Lung microvascular endothelial cell (primary cell): ENCODE data around the gene FGD2. TPM values are rescaled to one million over a fixed set of nuclear protein-coding genes. Genes with fewer than 3 reads are reported as not detected.
A peak's percentile ranks its signal among the peaks of the same experiment; 100 is the strongest.

Experiments
- DNase-seq, 2 donors: peaks; one replicate each; pipeline versions ENCODE4 v3.0.0 to v3.0.0-alpha.2; 2010; ENCODE audit warnings: low read depth in 2 of 2
- total RNA-seq: library from RNA; depleted of rRNA; stranded (reverse); fragments of >200 nt; gene quantifications from 2 replicates; pipeline ENCODE4 v1.2.1, GENCODE V29; 2014

FGD2 gene
- total RNA-seq, 1 donor from 2014 or later, result not detected

DNA sequence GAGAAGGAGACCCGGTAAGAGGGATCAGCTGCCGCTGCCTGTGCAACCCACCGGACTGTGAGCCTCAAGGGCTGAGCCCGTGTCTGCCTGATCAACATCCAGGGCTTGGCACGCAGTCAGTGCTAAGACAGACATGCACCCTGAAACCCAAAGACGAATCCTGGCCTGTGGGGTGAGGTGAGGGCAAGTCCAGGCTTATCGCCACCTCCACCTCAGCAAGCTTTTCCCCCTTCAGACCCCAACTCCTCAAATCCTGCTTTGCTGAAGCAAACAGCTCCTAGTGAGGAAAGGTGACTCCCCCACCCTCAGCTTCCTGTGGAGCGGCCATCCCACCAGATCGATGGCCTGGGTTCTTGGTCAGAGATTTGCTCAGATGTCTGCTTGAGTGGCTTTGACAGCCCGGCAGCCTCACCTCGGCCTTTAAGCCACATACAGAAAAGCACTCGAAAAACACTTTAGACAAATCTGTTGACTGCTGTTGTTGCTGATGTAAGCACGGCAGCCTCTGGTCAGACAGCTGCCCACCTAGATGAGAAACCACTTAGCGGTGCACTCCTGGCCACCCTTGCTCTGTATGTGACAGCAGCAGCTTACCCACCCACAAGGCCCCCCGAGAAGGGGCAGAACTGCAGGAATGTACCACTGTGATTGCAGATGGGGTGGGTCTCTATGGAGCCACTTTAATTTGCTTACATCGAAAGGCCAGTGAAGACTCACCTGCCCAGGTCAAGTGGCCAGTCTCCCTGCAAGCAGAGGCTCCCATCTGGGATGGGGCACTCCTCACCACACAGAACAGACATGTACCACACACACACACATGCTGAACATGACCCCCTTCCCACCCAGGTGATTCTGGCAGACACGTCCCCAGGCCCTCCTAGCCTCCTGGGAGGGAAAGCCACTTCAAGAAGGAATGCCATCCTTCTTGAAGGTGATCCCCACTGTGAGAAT is 34.3 kb upstream of the FGD2 start:
- no peak for DNase-seq

DNA sequence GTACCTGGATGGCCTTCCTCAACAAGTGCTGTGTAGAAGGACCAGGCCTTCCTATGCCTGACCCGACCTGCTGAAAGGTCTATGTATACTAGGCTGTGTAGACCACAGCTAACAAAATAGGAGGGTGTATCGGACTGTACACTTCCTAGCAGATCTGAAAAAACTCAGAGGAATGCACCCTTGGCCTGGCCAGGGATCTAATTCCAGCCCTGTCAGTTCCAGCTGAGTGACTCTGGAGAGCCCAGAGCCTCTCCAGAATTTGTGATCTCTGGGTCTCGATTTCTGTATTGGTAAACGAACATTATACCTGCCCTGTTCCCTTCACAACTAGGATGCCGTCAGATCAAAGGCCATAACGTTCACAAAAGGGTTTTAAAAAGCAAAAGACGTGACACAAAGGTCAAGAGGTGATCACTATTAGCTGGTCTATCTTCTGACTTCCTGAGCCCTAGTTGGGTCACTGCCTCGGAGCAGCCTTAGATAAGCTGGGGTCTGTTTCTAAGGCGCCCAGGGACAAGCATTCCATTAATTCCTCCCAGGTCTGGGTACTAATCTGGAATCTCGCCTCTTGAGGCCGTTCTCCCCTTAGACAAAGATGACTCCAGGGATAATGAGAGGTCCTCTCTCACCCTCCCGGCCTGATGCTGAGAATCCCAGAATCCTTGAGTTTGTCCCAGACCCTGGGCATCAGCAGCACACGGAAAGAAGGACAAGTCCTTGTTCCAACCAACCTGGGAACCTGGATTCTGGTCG is 33.4 kb upstream of the FGD2 start:
- DNase-seq, result no peak

DNA sequence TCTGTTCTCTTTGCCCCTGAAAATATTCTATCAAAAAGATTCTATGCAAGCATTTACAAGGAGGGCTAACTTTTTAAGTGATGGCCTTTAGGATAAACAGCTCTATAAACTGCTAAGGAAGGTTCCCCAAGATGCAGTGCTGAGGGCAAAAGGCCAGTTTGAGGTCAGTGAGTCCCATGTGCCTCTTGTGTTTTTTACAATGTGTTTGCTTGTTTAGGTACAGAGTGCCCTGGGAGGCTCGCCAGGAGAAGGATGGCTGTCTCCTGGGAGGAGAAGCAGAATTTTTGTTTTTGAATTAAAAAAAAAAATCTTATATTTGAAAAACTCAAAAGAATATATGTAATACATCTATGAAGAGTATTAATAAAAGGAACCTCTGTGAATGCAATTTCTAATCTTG is 32.3 kb upstream of the FGD2 start:
- DNase-seq, result no peak

DNA sequence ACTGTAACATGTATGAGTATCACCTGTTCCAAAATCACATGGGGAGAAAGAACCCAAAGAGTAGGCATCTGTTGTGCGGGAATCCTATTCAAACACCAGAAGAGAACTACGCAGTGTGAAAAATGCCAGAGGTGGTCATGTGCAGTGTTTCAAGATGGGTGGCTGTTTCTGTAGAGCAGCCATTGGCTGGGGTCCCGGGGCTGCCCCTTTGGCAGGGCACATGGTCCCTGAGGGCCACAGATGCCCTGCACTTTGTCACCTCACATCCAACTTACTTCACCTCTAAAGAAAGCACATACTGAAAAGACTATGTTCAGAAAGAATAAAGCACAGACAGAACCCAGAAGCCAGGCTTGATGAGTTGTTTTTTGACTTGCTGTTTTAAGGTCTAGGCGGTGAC is 31.8 kb upstream of the FGD2 start:
- DNase-seq, result no peak

DNA sequence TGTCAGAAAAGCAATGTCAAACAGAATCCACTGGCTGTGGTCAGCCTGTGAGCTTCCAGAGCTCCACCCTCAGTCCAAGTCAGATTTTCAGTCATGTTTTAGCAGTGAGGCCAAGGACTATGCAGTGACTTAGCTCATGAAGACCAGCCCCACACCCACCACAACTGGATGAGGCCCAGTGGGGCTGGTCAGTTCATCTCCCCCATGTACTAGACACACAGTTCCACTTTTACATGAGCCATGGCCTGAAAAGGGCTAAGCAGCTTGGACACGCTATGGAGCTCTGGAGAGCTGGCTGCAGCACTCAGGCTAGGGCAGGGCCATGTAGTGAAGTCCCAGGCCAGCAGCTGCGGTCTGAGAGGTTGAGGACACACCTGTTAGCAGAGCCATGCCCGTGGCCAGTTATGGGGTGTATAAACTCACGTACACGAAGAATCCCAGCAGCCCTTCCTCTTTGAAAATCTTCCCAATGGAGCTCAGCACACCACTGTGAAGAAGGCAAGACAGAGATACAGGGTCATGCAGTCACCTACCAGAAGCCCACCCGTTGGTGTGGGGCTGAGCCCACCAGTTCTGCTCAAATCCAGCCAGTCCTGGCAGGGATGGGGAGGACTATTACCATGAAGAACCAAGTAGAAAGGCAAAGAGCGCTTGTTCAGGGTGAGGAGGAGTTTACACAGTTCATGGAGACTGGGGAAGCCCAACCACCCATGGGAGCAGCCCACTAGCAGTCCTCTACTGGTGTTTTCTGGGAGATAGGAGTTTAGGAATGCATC is 30.0 kb upstream of the FGD2 start:
- DNase-seq, result no peak

DNA sequence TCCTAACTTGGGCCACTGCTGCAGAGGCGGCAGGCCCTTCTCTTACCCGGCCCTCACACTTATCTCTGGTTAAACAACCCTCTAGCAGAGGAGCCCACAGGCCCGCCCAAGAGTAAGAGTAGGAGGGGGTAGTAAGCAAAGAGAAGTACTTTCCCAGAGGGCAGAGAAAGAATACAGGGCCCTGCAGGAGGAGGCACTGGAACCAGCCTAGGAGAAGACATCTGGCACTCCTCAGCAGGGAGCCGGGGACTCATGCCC is 29.5 kb upstream of the FGD2 start:
- DNase-seq, result no peak

DNA sequence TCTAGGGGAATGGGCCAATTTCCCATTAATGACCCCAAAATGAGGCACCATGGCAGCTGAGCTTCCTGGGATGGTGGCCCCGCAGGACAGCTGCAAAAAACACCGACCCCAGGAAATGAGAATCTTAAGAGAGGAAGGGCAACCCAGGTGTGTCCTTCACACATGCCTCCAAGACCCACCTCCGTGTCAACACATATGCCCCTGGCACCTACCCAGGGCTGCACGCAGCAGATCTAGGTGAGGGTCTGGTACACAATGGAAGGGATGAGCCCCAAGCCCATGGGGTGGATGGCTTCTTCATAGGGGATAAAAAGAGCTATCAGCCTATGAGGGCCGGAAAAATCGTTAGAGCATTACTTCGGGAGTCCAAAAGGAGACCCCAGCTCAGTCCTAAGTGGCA is 28.9 kb upstream of the FGD2 start:
- DNase-seq, result no peak

DNA sequence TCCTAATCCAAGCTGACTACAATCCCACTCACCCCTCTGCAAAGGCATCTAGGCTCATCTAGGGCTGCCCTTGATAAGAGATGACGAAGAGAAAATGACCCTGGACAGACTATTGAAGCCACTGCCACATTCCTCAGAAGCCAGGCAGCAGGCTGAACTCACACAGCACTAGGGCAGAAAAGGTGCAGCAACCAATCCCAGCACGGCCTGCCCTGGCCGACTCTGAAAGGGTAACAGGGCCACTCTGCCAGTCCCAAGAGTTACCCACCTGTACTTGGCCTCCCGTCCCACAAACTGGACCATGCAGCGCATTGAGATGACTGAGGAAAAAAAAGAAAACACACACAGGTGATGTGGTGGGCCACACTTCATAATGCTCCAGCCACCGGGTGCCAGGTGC is 28.5 kb upstream of the FGD2 start:
- DNase-seq, result no peak

DNA sequence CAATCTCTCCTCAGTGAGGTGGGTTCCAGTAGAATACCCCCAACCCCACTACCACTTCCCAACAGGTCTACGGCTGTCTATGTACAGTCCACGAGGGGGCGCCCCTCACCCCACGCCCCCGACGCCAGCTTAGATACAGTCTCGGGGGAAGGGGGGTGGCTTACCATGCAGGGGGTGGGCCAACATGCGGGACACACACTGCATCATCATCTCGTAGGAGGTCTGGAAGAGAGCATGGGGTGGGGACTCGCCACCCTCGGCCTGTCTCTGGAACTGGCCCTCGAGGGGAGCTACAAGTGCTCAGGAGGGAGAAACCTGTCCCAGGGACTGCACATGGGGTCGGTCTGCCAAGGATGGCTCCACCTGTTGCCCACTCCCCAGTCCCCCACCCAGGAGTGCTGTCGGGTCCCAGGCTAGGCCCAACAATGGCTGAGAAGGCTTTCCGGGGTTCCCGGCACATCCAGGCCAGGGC is 27.9 kb upstream of the FGD2 start:
- DNase-seq, result peak; percentile 32 to 44

DNA sequence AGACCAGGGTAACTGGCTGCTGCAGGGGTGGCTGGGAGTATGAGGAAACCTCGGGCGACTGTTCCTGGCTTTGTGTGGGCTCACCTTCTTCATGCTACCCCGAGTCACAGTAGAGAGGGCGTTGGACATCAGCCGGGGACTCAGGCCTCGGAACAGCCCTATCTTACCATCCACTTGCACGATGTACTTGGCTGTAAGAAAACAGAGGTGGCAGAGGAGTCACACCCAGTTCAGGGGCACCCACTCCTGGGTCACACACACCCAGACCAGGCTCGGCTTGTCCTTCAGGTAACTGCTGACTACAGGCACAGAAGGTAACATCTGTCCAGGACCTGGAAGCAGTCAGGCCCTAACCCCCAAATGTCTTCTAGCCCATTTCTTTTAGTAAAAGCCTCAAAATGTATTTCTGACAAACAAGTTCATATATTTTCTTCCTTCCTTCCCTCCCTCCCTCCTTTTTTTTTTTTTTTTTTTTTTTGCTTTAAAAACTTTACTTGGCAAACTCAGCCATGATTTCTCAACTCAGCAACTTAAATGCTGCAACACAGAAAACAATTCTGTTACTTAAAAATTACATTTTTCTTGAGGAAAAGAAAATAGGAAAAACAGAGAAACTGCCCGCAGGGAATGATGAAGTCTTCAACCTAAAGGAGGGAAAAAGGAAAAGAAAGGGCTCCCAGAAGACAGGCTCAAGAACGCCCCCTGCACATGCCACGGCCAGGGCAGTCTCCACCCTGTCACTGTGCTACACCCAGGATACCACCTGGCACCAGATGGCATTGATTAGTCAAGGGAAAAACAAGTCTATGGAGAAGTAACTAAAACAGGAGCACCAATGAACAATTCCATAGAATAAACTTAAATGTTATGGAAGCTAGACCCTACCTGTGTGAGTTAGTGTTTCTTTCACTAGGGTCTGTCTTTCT is 26.8 kb upstream of the FGD2 start:
- no peak for DNase-seq

DNA sequence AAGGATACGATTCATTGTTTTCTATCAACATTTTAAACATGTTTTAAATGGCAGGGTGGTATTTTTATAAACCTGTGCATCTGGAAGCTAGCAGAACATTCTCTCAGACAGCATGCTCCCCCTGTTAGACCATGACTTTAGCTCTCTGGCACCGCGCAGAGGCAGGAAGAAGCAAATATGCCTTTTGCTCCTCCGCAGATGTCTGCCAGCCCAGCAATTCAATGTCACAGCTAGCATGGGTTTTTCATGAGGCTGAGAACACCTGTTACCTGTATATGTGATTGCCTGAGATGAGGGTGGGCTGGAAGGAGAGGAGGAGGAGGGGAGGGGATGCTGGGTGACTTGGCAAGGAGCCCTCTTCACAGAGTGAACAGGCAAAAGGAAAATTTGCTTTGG is 26.1 kb upstream of the FGD2 start:
- peak; percentile 62 to 69 for DNase-seq

DNA sequence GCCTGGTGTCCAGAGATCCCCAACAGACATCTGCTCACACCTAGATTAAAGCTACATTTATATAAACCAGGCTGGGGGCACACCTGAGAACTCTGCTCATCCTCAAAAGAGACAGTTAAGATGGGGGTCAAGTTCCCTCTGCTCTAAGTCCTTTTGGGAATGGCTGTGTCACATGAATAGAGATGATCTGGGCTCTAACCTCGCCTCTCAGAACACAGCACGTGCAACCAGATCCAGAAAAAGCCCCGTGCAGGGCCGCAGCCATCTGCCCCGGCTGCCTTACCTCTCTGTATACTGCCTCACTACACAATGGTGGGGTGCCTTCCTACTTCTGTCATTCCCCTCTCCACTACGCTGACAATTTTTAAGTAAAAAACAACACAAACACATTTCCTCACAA is 25.3 kb upstream of the FGD2 start:
- no peak for DNase-seq

DNA sequence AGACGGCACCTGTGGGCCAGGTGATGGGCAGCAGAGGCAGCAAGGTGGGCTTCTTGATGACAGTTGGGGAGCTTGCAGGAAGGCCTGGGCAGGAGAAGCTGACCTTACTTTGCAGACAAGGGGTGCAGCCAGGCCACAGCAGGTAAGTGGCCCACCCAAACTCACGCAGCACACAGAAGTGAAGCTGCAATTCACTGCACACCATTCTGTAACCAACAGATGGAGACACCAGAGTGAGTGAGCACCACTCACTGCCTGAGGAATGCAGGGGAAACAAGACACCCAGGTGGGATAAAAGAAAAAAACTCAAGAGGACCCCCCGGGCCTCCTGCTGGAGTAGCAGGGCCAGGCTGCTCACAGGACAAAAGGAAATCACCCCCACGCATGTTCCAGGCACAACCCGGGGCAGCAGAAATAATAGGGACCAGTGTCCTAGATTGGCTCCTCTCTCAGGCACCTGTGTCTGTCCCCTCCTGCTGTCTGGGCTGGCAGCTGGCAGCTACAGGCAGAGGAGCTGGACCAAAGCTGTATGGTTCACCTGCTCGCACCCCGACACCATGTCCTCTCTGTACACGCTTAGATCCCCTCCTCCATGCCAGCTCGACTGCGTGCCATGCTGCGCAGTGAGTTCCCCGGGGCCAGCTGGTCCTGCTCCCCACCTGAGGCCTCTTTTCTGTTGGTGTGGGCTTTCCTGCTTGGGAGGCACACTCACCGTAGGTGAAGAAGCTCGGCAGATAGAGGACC is 24.4 kb upstream of the FGD2 start:
- DNase-seq, result no peak

DNA sequence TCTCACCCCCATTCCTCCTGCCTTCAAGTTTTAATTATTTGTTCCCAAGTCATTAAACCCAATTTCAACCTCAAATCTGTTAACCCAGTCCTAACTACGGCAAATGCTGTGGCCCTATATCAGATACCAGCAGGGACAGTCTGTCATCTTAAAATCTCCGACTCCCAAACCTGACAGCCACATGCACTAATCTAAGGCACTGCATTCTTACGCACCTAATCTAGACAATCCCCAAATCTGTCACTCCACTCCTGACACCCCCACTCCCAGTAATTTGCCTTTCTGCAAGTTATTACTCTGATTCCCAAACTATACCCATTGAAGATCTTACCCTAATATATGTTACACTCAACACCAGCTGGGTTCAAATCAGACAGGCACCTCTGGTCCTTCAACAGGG is 21.9 kb upstream of the FGD2 start:
- no peak for DNase-seq

DNA sequence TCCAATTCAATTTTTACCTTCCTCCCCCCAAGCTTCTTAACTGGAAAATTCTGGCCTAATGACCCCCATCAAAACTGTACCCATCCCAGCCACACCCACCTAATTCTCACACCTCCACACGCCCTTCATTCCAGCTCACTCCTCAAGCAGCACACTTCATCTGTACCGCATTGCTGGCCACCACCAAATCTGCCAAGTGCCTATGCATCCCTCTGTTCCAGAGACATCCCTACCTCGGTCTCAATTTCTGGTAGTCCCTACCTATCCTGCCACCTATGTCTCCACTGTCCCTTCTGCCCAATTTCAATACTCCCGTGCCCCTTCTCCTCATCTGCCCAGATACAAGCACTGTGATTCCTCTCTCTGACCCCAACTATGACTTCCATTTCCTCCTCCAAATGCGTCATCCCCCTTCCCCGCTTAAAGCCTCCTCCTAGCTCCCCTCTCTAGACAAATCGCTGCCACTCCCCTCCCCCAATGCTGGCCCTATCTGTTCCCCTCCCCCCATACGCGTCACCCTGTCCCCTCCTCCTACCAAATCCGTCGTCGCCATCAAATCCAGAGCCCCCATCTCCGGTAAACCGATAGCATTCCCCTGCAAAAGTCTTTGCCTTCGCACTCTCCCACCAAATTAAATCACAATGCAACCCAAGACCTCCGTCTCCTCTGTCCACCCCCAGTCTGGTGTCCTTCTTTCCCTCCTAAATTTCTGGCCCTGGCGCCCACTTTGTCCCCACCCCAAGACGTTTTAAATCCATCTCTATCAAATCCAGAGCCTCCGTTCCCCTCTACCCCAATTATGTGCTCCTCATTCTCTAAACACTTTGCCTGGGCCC is 20.7 kb upstream of the FGD2 start:
- peak; percentile 71 to 87 for DNase-seq

DNA sequence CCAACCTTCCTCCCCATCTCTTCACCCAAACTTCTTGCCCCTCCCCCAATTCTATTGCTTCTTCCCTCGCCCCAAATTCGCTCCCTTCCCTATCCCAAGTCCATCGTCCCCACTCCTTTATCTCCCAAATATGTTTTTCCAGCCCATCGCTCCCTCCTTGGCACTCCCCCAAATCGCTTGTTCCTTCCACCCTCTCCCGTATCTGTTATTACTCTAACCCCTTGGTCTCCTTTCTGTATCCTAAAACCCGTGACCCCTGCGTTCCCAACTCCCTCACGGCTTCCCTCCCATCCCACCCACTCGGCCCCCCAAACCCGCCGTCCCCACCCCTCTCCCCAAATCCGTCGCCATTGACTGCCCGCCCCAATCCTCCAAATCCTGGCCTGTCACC is 20.0 kb upstream of the FGD2 start:
- DNase-seq, result peak in 1 of 2 donors; percentile 25

DNA sequence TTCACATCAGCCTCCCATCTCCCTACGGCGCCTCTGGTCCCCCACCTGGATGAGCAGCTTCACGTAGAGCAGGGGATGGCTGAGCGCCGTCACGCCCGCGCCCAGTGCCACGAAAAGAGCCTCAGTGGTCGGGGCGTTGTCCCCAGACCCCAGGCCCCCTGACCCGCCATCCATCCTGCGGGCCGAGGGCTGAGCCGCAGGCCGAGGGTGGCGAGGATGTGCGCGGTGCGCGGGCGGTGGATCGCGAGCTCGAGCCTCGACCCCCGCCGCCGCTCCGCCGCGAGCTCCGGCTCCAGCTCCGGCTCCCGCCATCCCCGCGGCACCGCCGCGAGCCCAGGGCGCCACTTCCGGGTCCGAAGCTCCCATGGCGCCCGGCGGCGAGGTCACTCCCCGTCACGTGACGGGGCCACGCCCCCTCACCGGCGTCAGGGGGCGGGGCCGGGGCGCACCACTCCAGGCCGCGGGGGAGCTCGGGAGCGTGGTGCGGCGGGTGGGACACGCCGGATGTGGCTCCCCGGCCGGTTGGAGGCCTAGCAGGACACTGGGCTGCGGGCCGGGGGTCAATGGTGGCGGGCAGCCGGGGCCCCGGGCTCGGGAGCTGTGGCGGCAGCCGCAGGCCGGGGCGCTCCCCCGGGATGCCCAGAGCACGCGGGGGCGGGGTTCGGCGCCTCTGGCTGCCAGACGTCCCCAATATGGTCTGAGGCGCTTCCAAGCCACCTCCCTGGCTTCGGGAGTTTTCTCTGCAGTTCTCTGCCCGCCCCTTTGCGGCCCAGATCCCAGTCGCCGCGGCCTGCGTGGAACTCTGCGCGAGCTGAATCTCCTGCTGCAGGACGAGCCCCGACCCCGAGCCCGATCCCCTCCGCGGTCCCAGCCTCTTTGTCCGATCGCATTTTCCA is 19.4 kb upstream of the FGD2 start, which contains the start of gene MTCH1:
MTCH1 (minus strand) TSS at position 389 of the 896 bp plus-strand sequence; CDS start at position 366, 23 bp downstream.
- DNase-seq, result peak; percentile 90 to 94

DNA sequence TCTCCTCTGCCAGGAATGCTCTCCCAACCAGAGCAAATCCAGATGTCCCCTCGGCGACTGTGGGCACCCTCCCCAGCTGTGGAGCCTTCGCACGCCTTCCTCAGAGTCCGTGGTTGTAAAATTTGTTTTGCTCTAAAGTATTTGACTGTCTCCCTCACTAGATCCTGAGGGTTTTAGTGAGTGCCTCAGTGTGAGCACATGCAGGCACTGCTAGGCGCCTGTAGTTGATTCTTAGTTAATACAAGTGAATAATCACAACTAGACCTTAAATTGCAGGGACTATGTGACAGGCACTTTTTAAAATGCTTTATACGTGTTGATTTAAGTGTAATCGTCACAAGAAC is 18.8 kb upstream of the FGD2 start:
- DNase-seq, result no peak
